Neuron (in vitro differentiated cells): ENCODE results near the gene DNAJC9.
"Not testable (repeated sequence)": the region's sequence is repeated elsewhere in the genome, so short reads cannot be mapped to it uniquely, and the experiment has no call there.

Source experiments
- H2AFZ ChIP-seq: one replicate; pipeline ENCODE4 v1.6.1; 2013; ENCODE audit warnings: low read depth, mild to moderate bottlenecking, inconsistent platforms, low read length, moderate library complexity
- H3K27me3 ChIP-seq: one replicate; pipeline ENCODE4 v1.6.1; 2013; ENCODE audit warnings: low read length; ENCODE audit not compliant: insufficient read depth
- H3K36me3 ChIP-seq: one replicate; pipeline ENCODE4 v1.6.1; 2013; ENCODE audit warnings: low read length; ENCODE audit not compliant: insufficient read depth
- H3K4me1 ChIP-seq: one replicate; pipeline ENCODE4 v1.6.1; 2013; ENCODE audit warnings: low read length; ENCODE audit not compliant: insufficient read depth
- H3K4me3 ChIP-seq: 2 replicates; pipeline ENCODE4 v1.5.1; 2013; ENCODE audit warnings: mild to moderate bottlenecking, low read length, moderate library complexity
- H3K9me3 ChIP-seq: one replicate; pipeline ENCODE4 v1.6.1; 2013; ENCODE audit warnings: low read length

DNAJC9 gene

GRCh38 chr10:73246646-73247508, at the start of gene DNAJC9:
TSS of gene DNAJC9 (minus strand) at chr10:73247255. CDS start at chr10:73247189, 66 bp downstream.
- peak within 1 kb of the TSS; percentile 43 for H2AFZ ChIP-seq
- H3K36me3 ChIP-seq: peaks cover 51% of the 10 kb centered on the region
- peak within 1 kb of the TSS; percentile 99 for H3K4me3 ChIP-seq
- H3K9me3 ChIP-seq: no peaks in the 10 kb centered on the region
- peaks cover 37% of the 10 kb centered on the region for H3K4me1 ChIP-seq
- H3K27me3 ChIP-seq: no peaks in the 10 kb centered on the region

GRCh38 chr10:73293461-73293860, 46.4 kb upstream of the DNAJC9 start:
- H3K27me3 ChIP-seq: no peaks in the 10 kb centered on the region
- no peaks in the 10 kb centered on the region for H3K9me3 ChIP-seq
- H3K4me3 ChIP-seq: no peak overlapping the region
- H3K4me1 ChIP-seq: no peaks in the 10 kb centered on the region
- H2AFZ ChIP-seq: no peak overlapping the region
- no peaks in the 10 kb centered on the region for H3K36me3 ChIP-seq

DNA sequence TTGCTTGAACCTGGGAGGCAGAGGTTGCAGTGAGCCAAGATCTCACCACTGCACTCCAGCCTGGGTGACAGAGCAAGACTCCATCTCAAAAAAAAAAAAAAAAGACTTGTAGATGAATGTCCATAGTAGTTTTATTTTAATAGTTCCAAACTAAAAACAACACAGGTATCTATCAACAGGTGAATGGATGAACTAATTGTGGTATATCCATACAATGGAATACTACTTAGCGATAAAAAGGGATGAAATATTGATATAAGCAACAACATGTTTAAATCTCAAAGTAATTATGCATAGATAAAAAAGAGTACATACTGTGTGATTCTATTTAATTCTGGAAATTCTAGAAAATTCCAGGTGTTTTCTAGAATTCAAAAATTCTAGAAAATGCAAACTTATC, 42.9 kb upstream of the DNAJC9 start:
- no peak overlapping the region for H3K4me3 ChIP-seq
- no peaks in the 10 kb centered on the region for H3K9me3 ChIP-seq
- no peaks in the 10 kb centered on the region for H3K36me3 ChIP-seq
- no peak overlapping the region for H2AFZ ChIP-seq
- H3K27me3 ChIP-seq: no peaks in the 10 kb centered on the region
- H3K4me1 ChIP-seq: no peaks in the 10 kb centered on the region

DNA sequence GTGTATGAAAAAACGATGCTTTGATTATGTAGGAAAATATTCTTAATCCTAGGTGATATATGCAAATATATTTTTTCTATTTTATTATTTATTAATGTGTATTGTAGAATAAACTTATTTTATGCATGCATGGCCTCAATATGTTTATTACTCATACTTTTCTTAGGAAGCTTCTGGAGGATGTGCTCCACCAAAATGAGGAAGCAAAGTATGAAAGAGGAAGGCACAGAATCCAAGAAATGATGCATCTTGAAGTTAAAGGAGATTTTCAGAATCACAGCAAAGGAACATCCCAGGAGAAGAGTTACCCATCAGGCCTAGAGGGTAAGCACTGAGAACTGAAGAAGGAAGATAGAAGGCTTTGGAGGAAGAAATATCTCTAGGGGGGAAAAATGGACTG, 40.4 kb upstream of the DNAJC9 start:
- H2AFZ ChIP-seq: no peak overlapping the region
- no peaks in the 10 kb centered on the region for H3K36me3 ChIP-seq
- no peaks in the 10 kb centered on the region for H3K27me3 ChIP-seq
- no peaks in the 10 kb centered on the region for H3K4me1 ChIP-seq
- no peak overlapping the region for H3K4me3 ChIP-seq
- no peaks in the 10 kb centered on the region for H3K9me3 ChIP-seq

GRCh38 chr10:73281097-73281496, 34.0 kb upstream of the DNAJC9 start:
- H3K4me3 ChIP-seq: no peak overlapping the region

GRCh38 chr10:73264423-73264822, 17.4 kb upstream of the DNAJC9 start:
- Histone ChIP-seq H3K9me3 (peaks cover 2% of the 10 kb centered on the region), H3K36me3 (no peaks in the 10 kb centered on the region), H3K27me3 (no peaks in the 10 kb centered on the region), H3K4me3 (no peak overlapping the region), H3K4me1 (no peaks in the 10 kb centered on the region), H2AFZ (no peak overlapping the region)

More at GRCh38 chr10:73281097-73281496, 34.0 kb upstream of the DNAJC9 start:
- no peak overlapping the region for H2AFZ ChIP-seq
- no peaks in the 10 kb centered on the region for H3K36me3 ChIP-seq
- H3K9me3 ChIP-seq: no peaks in the 10 kb centered on the region
- H3K4me1 ChIP-seq: no peaks in the 10 kb centered on the region
- H3K27me3 ChIP-seq: peaks cover 2% of the 10 kb centered on the region

DNA sequence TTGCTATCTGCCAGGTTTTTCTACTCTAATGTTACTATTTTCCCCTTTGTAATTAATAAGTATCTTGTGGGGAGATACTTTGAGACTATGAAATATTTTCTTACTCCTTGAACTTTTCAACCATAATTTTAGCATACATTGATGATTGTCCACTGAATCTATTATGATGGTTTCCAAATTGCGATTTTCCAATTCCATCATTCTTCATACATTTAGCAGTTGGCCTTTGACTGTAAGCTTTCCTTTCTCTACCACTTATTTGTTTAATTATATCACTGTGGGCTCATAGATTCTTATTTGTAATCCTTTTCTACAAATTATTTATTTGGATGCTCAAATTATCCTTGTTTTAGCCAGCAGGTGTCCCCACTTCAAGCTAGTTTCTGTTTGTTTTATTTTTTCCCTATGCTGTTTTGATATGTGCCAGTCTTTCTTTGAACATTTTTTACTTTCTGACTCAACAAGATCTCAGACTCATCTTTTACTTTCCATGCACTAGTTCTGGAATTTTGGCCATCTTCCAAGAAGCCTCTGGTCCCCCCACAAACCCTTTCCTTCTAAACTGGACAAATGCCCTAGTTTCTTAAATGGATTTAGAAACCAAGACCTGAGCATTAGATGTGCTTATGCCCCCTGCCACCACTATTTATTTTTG, 16.8 kb upstream of the DNAJC9 start:
- no peaks in the 10 kb centered on the region for H3K27me3 ChIP-seq
- H3K36me3 ChIP-seq: no peaks in the 10 kb centered on the region
- H3K4me3 ChIP-seq: no peak overlapping the region
- H2AFZ ChIP-seq: no peak overlapping the region
- H3K4me1 ChIP-seq: no peaks in the 10 kb centered on the region
- H3K9me3 ChIP-seq: peaks cover 2% of the 10 kb centered on the region

DNA sequence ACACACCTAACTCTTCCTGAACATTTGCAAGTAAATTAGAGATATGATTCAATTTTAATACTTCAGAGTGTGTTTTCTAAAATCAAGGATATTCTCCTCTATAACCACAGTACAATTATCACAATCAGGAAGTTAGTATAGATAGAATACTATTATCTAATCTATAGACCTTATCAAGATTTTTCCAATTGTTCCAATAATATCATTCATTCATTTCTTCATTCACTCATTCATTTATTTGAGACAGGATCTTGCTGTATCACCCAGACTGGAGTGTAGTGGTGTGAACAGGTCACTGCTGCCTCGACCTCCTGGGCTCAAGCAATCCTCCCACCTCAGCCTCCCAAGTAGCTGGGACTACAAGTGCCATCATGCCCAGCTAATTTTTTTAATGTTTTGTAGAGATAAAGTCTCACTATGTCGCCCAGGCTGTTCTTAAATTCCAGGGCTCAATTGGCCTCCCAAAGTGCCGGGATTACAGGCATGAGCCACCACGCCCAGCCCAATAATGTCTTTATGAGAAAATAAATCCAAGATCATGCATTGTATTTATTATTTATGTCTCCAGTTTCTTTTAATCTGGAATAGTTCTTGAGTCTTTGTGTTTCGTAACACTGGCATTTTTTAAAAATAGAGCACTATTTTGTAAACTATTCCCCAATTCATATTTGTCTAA, 16.0 kb upstream of the DNAJC9 start:
- Histone ChIP-seq H3K4me1 (no peaks in the 10 kb centered on the region), H3K9me3 (peaks cover 2% of the 10 kb centered on the region), H3K36me3 (no peaks in the 10 kb centered on the region), H2AFZ (no peak overlapping the region), H3K27me3 (no peaks in the 10 kb centered on the region), H3K4me3 (no peak overlapping the region)

DNA sequence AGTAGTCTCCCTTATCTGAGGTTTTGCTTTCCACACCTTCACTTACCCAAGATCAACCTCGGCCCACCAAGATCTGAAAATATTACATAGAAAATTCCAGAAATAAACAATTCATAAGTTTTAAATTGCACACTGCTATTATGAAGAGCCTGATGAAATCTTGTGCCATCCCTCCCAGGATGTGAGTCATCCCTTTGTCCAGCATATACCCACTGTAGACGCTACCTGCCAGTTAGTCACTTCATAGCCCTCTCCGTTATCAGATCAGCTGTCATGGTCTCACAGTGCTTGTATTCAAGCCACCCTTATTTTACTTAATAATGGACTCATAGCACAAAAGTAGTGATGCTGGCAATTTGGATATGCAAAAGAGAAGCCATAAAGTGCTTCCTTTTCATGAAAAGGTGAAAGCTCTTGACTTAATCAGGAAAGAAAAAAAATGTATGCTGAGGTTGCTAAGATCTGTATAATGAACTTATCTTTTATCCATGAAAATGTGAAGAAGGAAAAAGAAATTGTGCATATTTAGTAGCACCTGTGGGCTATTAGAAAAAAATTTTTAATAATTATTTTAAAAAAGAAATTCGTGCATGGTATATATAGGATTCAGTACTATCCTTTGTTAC, 15.2 kb upstream of the DNAJC9 start:
- Histone ChIP-seq H3K36me3 (no peaks in the 10 kb centered on the region), H2AFZ (no peak overlapping the region), H3K4me1 (no peaks in the 10 kb centered on the region), H3K4me3 (no peak overlapping the region), H3K27me3 (no peaks in the 10 kb centered on the region), H3K9me3 (peaks cover 2% of the 10 kb centered on the region)

GRCh38 chr10:73261362-73261995, 14.4 kb upstream of the DNAJC9 start:
- Histone ChIP-seq H3K27me3 (no peaks in the 10 kb centered on the region), H3K4me1 (no peaks in the 10 kb centered on the region), H3K36me3 (no peaks in the 10 kb centered on the region)

DNA sequence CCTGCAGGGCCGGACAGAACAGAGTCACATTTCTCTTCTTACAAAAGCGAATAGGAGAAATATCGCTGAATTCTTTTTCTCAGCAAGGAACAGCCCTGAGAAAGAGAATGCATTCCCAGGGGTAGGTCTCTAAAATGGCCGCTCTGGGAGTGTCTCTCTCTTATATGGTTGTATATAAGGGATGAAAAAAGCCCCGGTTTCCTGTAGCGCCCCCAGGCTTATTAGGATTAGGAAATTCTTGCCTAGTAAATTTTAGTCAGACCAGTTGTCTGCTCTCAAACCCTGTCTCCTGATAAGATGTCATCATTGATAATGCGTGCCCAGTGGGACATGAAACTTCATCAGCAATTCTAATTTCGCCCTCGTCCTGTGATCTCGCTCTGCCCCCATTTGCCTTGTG, 11.6 kb upstream of the DNAJC9 start:
- not testable (repeated sequence) for H3K27me3 ChIP-seq, H3K9me3 ChIP-seq, H3K4me1 ChIP-seq, H2AFZ ChIP-seq, H3K36me3 ChIP-seq, H3K4me3 ChIP-seq

More at GRCh38 chr10:73261362-73261995, 14.4 kb upstream of the DNAJC9 start:
- H3K4me3 ChIP-seq: no peak overlapping the region
- H3K9me3 ChIP-seq: peaks cover 2% of the 10 kb centered on the region
- no peak overlapping the region for H2AFZ ChIP-seq

GRCh38 chr10:73253225-73253555, 6.1 kb upstream of the DNAJC9 start:
- peaks cover 14% of the 10 kb centered on the region for H3K36me3 ChIP-seq
- H3K9me3 ChIP-seq: no peaks in the 10 kb centered on the region
- peak overlapping the region; percentile 39 for H2AFZ ChIP-seq
- peak overlapping the region; percentile 91 for H3K4me3 ChIP-seq
- peaks cover 22% of the 10 kb centered on the region for H3K4me1 ChIP-seq
- no peaks in the 10 kb centered on the region for H3K27me3 ChIP-seq
